ENCODE data around the gene IL24. TPM values are rescaled to one million over a fixed set of nuclear protein-coding genes. Genes with fewer than 3 reads are reported as not detected.

IL24 gene
- total RNA-seq, 1 experiment from 2014 or later, result not detected

GRCh38 chr1:206886831-206887230 lies 10.4 kb upstream of the IL24 start:
- Histone ChIP-seq H3K9me2 (ENCODE audit: insufficient read depth) (no peaks in the 10 kb centered on the region), H3K4me1 (ENCODE audit: control insufficient read depth in 1 of 2, insufficient read depth in 2 of 2, low read length in 2 of 2) (no peaks in the 10 kb centered on the region), H3K27me3 (ENCODE audit: insufficient read depth, low read length) (no peaks in the 10 kb centered on the region), H3K27ac (ENCODE audit: low read depth, low read length) (no peak overlapping the region), H3K36me3 (ENCODE audit: control insufficient read depth in 1 of 2, insufficient read depth in 2 of 2, low read length in 2 of 2) (no peaks in the 10 kb centered on the region), H3K9ac (ENCODE audit: low read length) (no peak overlapping the region), H3K79me2 (ENCODE audit: insufficient read depth, low read length) (no peaks in the 10 kb centered on the region), H2AFZ (ENCODE audit: low read depth, low read length, poor library complexity, severe bottlenecking) (no peak overlapping the region), H3K4me2 (ENCODE audit: low read length) (no peak overlapping the region), H4K20me1 (ENCODE audit: insufficient read depth) (no peaks in the 10 kb centered on the region), H3K9me3 (ENCODE audit: control insufficient read depth in 1 of 2, insufficient read depth in 1 of 2, low read depth in 1 of 2, low read length in 2 of 2) (no peaks in the 10 kb centered on the region), H3K4me3 (replicated peaks in 1 of 2; ENCODE audit: low read depth in 1 of 2, low read length in 2 of 2) (no peak overlapping the region)
- RAD21 ChIA-PET (ENCODE audit: low non-redundant PET in 1 of 2, low total read pairs in 2 of 2, uncharacterized antibody in 2 of 2, unreplicated experiment in 2 of 2), result no interaction called here
- POLR2A ChIA-PET, result no interaction called here
- no TSS peak for BruUV-seq (replicated peaks)
- TF ChIP-seq EGR1 (IDR thresholded peaks at IDR 0.05; ENCODE audit: low read depth), result no peak
- no peak for TF ChIP-seq JUND (IDR thresholded peaks at IDR 0.05)
- TF ChIP-seq SRF (IDR thresholded peaks at IDR 0.05; ENCODE audit: low read depth), result no peak
- TF ChIP-seq RAD21 (IDR thresholded peaks at IDR 0.05; ENCODE audit: low read depth), result no peak
- no peak for TF ChIP-seq ATF3 (IDR thresholded peaks at IDR 0.05)
- no peak for TF ChIP-seq ZNF274 (IDR thresholded peaks at IDR 0.05; ENCODE audit: low read depth, low read length)
- no peak for TF ChIP-seq ZFX (IDR thresholded peaks at IDR 0.05)
- TF ChIP-seq CTCF (IDR thresholded peaks at IDR 0.05 in 2 of 3, conservative IDR thresholded peaks at IDR 0.05 in 1 of 3; ENCODE audit: borderline replicate concordance in 1 of 3, insufficient read depth in 1 of 3, low read depth in 2 of 3, low read length in 2 of 3), result no peak
- no peak for TF ChIP-seq EZH2 (IDR thresholded peaks at IDR 0.05)
- no peak for TF ChIP-seq SP1 (IDR thresholded peaks at IDR 0.05; ENCODE audit: low read depth)
- TF ChIP-seq YY1 (IDR thresholded peaks at IDR 0.05; ENCODE audit: extremely low read depth, insufficient replicate concordance, low read depth, low read length), result no peak
- no peak for TF ChIP-seq EZH2phosphoT487 (IDR thresholded peaks at IDR 0.05; ENCODE audit: borderline replicate concordance)
- no peak for TF ChIP-seq REST (IDR thresholded peaks at IDR 0.05; ENCODE audit: low read depth)
- TF ChIP-seq ZBTB33 (IDR thresholded peaks at IDR 0.05; ENCODE audit: extremely low read depth, insufficient replicate concordance, low read length), result no peak
- ATAC-seq (no peak), DNase-seq (ENCODE audit: low read depth, low spot score) (no peak)
- intact Hi-C loops (cut with micrococcal nuclease), result no loop called here
- CTCF ChIA-PET, result no interaction called here
